ENCODE results near the gene MFAP2. TPM values are rescaled to one million over a fixed set of nuclear protein-coding genes. Genes with fewer than 3 reads are reported as not detected.

The MFAP2 gene
- total RNA-seq, 1 experiment from 2014 or later = 152 TPM

- Mint-ChIP-seq H3K4me1 (peaks cover 18 to 40% of the 10 kb centered on the region in 2 experiments), H3K36me3 (ENCODE audit: insufficient read depth in 1 of 3, low read depth in 3 of 3) (peaks cover 8 to 44% (median 42%) of the 10 kb centered on the region in 3 experiments), H3K4me3 (peak overlapping the region in 1 of 2 experiments; percentile 2; a peak in 1 of 5 replicates), H3K27ac (peak overlapping the region; percentile 79 to 87 (median 81); a peak in 6 of 7 replicates), H3K27me3 (ENCODE audit: low read depth) (no peaks in the 10 kb centered on the region; the same call in 1 of the 2 replicates), H3K9me3 (no peaks in the 10 kb centered on the region)
- Histone ChIP-seq H4K8ac (replicated peaks; ENCODE audit: insufficient read length, low read depth, low read length) (no peak overlapping the region), H2BK20ac (ENCODE audit: low read depth, low read length, poor library complexity, severe bottlenecking) (no peak overlapping the region), H2AFZ (ENCODE audit: low read length) (no peak overlapping the region), H2BK120ac (ENCODE audit: low read depth, low read length, poor library complexity, severe bottlenecking) (no peak overlapping the region), H3K4ac (ENCODE audit: low read depth, low read length) (no peak overlapping the region), H3T11ph (ENCODE audit: low read length) (no peak overlapping the region), H3K56ac (ENCODE audit: insufficient read length, low read depth, low read length) (no peak overlapping the region), H3K23me2 (ENCODE audit: insufficient read length, low read depth, low read length, poor library complexity, severe bottlenecking) (peaks cover 11% of the 10 kb centered on the region), H3K79me1 (ENCODE audit: insufficient read depth, low read depth, low read length, poor library complexity, severe bottlenecking) (no peaks in the 10 kb centered on the region), H2AK5ac (ENCODE audit: insufficient read length, low read length) (no peak overlapping the region), H4K5ac (ENCODE audit: insufficient read length, low read depth, low read length) (no peak overlapping the region), H4K20me1 (ENCODE audit: control insufficient read depth, insufficient read depth, insufficient read length) (no peaks in the 10 kb centered on the region), H3K27ac (ENCODE audit: insufficient read length, low read depth, low read length) (no peak overlapping the region), H3K18ac (ENCODE audit: insufficient read length, low read depth, low read length) (no peak overlapping the region), H3K4me2 (ENCODE audit: insufficient read depth, insufficient read length, low read length) (no peak overlapping the region), H4K91ac (ENCODE audit: insufficient read length, low read depth, low read length) (no peak overlapping the region), H2BK15ac (ENCODE audit: low read depth, low read length) (no peak overlapping the region), H3K27me3 (ENCODE audit: insufficient read depth, low read length) (no peaks in the 10 kb centered on the region), H2BK5ac (ENCODE audit: insufficient read length, low read length) (no peak overlapping the region), H3K9me3 (ENCODE audit: control insufficient read depth, low read depth, low read length) (no peaks in the 10 kb centered on the region), H3K9ac (ENCODE audit: extremely low read depth, insufficient read length, low read length) (no peak overlapping the region), H2BK12ac (ENCODE audit: insufficient read length, low read depth, low read length) (no peak overlapping the region), H3K14ac (ENCODE audit: insufficient read depth, low read length) (no peak overlapping the region), H3K23ac (ENCODE audit: insufficient read length, low read depth, low read length) (no peak overlapping the region), H3K79me2 (ENCODE audit: insufficient read depth, low read length) (no peaks in the 10 kb centered on the region; the same call in 1 of the 2 replicates), H3K4me1 (ENCODE audit: insufficient read depth, low read length) (no peaks in the 10 kb centered on the region; the same call in 1 of the 2 replicates)
- DNase-seq = no peak
- TF ChIP-seq CTCF (conservative IDR thresholded peaks at IDR 0.05) = no peak
- WGBS (ENCODE audit: extremely low coverage, insufficient read length, low lambda C conversion rate) = no CpG with 5 or more reads among the region's 14 CpGs
These were observed 4.6 kb downstream of the MFAP2 start for GRCh38 chr1:16975838-16976237.

Data from H9 (cell line).